GM18517 (cell line): ENCODE data around the gene WSCD1.

ENCODE experiments used
- ATAC-seq: cut with Tn5 transposase; IDR thresholded peaks from one replicate; pipeline ENCODE4 v1.9.1; 2021; ENCODE audit warnings: mild to moderate bottlenecking, moderate library complexity; ENCODE audit not compliant: unreplicated experiment

The WSCD1 gene

GRCh38 chr17:6147042-6147441, 76.9 kb downstream of the WSCD1 start:
- ATAC-seq = no peak

DNA sequence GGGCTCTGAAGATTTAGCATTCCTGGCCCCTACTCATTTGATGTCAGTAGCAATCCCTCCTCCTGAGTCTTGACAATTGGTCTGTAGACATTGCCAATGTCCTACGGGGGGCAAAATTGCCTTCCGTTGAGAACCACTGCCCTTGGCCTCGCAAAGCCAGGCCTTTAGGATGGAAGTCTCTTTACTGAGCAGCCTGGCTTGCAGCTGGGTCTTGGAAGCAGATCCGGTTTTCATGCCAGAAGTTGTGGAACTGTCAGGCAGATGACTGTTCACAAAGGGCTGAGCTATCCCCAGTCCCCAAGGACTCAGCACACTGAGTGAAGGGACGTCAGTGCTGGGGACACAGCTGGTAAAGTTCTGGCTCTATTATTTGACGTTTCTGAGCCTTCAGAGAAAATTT, 83.2 kb downstream of the WSCD1 start:
- no peak for ATAC-seq

DNA sequence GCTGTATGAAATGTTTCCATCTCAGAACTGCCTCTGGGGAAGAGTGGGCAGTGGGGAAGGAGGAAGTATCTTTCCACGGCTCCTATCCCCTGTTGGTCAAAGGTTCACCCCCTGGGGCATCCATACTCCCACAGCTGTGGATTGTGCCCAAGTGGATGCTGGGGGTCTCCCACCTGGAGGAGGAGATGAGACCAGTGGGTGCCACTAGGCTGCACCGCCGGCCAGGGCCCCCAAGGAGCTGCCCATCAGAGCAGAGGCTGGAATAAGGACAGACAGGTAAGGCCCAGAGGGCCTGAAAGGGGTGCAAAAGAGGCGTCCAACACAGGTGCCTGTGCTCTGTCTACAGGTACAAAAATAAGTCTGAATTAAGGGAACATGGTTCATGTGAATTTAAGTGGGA, 87.5 kb downstream of the WSCD1 start:
- no peak for ATAC-seq

GRCh38 chr17:6159541-6160231, 89.5 kb downstream of the WSCD1 start:
- no peak for ATAC-seq

DNA sequence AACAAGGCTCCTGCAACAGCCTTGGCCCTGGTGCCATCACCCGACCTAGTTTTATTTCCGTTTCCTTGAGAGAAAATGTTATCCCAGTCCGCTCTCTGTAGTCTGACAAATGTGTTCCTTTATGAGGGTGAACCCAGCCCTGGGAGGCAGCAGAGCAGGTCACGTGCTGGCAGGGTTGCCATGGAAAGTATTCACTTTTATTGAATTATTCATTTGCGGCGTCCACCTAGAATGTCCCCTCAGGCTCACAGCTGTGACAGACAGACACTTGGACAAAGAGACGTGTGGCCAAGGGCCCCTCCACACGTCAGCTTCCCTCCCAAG, 90.0 kb downstream of the WSCD1 start:
- no peak for ATAC-seq

DNA sequence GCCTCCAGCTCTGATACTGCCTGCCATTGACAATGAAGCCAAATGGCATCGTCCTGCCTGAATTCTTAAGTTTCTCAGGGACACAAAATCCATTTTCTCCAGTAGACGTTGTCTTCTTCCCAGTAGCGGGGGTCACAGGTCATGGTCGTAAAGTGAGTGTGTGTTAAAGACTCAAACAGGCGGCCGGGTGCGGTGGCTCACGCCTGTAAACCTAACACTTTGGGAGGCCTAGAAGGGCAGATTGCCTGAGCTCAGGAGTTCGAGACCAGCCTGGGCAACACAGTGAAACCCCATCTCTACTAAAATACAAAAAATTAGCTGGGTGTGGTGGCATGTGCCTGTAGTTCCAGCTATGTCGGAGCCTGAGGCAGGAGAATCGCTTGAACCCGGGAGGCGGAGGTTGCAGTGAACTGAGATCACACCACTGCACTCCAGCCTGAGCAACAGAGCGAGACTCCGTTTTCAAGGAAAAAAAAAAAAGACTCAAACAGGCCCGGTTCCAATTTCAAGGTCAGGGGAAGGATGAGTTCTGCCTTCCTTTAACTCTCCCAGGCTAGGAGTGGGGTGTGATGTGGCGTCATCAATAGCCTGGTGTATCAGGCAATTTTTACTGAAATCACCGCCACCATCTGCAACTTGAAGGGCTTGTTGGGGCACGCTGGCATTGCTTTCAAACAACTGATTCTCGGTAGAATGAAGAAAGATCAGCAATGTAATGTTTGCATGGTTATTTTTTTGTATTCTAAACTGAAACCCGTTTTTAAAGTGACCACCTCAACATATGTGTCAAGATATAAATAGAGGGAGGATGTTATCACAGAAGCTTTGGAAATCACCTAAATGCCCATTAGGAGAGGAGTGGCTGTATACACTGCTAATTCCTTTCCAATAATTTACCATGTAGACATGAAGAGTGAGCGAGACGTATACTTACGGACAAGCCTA, 91.0 kb downstream of the WSCD1 start:
- ATAC-seq = no peak

DNA sequence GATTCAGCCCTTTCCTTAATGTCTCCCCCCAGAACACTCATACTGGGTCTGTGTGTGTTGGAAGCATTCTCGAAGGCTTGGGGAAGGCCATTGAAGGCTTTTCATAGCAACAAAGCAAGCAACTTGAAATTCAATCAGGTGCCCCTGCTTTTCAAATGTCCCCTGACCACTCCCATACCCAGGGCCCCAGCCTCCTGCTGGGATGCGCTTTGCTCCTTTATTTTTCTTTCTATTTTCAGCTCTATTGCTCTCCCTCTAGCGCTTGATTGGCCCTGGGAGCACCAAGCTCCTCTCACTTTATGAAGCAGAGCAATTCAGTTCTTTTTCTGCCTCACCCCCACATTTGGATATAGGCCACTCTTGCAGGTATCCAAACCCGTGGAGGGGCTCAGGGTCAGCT, 92.0 kb downstream of the WSCD1 start:
- ATAC-seq = no peak

DNA sequence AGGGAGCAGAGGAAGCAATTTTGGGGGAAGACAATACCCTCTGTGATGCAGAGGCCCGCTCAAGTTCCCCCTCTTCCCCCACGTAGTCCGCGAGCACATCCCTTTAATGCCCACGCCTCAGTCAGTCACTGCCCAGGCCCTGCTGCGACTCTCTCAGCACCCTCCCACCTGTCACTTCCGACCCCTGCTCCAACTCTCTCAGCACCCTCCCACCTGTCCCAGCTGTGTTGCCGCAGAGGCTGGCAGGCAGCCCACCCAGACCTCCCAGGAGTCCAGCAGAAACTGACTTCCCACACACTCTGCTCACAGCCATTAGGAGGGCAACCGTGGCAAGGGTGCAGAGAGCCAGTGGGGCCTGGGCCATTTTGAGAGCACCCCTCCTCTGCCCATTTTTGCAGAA, 92.7 kb downstream of the WSCD1 start:
- ATAC-seq = no peak

DNA sequence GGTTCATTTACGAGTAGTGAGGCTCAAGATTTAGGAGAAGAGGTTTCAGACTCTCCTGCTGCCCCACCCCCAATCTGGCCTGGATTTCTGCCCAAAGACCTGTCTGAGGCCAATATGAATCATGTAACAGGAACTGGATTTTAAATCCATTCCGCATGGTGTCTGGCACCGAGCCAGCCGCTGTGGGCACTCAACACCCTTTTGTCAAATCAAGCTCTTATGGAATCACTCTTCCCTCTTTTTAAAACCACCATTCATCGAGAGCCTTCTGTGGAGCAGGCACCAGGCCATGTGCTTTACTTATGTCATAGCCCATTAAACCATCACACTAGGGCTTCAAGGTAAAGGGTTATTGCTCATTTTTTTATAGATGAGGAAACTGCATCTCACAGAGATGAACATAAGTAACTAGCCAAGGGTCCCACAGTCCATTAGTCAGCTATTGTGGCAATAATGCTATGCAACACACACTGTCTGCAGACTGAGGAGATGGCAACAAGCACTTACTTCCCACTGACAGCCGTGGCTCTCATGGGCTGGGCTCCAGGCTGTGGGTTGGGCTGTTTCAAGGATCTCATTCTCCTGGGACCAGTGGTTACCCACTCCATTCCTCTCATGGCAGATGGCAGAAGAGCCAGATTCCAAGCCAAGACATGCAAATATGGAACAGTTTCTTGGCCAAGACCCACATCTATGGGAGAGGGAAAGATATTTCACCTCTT, 93.6 kb downstream of the WSCD1 start:
- ATAC-seq = no peak

DNA sequence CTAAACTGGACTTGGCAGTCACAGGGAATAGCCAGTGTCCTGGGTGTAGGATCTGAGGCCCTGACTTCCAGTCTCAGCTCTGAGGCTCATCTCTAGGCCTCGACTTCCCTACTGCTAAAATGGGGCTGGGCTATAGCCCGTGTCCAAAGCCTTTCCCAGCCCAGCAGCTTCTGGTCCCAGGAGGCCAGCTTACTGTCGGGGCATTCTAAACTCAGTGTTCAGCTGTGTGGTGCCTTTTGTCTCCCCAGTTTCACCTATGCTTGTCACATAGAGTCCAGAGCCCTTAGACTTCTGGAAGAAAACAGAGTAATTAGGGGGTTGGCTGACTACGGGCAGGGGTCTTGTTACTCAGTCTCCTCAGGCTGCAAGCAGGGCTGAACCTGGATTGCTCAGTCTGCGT, 94.8 kb downstream of the WSCD1 start:
- no peak for ATAC-seq

DNA sequence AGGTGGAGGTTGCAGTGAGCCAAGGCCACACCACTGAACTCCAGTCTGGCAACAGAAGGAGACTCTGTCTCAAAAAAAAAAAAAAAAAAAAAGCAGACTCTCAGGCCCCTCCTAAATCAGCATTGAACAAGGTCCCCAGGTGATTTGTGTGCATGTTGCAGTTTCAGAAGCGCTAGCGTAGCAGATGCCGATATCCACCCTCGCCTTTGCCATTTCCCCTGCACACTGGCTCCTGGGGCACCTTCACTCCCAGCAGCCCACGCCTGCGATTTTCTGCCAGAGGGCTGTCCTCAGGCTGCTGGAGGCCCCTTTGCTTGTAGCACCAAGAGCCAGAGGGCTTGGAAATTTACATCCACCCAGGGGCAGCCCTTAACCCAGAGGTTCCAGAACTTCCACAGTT, 95.6 kb downstream of the WSCD1 start:
- no peak for ATAC-seq

- ATAC-seq = no peak
Measured at GRCh38 chr17:6166492-6167179, 96.5 kb downstream of the WSCD1 start.

DNA sequence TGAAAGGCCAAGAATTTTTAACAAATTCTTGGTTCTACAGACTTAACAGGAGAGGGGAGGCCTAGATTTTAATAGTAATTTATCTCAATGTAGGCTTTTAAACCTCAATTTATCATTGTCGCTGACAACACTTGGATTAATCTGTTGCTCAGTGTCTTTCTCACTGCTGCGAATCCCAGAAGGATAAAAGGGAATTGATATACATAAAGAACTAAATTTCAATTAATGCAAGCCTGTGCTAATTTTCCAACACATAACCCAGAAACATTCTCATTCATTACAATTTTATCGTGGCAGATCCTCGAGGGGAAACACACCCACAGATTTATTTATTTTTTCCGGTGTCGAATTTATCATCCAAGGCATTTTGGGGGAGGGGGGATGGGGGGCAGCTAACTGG, 98.1 kb downstream of the WSCD1 start:
- no peak for ATAC-seq

GRCh38 chr17:6170349-6170748, 100.2 kb downstream of the WSCD1 start:
- no peak for ATAC-seq

DNA sequence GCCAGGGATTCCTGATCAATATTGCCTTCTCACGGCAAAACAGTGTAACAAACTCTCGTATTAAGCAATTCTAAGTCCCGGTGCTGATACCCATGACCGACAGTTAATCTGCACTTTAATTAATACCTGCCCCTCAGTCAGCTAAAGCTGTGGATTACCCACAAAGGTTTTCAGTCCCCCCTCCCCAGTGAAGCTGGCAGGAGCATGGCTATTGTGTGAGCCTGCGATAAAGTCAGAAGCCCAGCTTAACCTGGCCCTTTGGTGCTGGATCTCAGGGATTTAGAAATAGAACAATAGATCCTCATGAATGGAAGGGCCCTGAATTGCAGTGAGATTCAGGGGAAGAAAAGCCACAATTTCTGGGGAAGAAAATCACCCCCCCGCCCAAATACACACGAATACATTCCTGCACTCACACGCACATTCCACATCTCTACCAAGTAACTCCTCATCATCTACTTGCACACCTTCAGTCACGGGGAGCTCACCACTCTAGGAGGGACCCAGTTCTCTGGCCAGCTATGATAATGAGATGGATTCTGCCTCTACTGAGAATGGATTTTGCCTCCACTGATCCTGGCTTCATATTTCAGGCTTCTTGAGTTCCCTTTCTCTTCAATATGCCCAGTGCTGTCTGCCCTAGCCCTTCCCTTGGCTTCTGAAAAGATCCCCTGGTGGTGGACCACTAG, 102.6 kb downstream of the WSCD1 start:
- no peak for ATAC-seq

GRCh38 chr17:6173653-6174052, 103.5 kb downstream of the WSCD1 start:
- no peak for ATAC-seq
